Measurements from ENCODE around the gene MOV10L1.

DNA sequence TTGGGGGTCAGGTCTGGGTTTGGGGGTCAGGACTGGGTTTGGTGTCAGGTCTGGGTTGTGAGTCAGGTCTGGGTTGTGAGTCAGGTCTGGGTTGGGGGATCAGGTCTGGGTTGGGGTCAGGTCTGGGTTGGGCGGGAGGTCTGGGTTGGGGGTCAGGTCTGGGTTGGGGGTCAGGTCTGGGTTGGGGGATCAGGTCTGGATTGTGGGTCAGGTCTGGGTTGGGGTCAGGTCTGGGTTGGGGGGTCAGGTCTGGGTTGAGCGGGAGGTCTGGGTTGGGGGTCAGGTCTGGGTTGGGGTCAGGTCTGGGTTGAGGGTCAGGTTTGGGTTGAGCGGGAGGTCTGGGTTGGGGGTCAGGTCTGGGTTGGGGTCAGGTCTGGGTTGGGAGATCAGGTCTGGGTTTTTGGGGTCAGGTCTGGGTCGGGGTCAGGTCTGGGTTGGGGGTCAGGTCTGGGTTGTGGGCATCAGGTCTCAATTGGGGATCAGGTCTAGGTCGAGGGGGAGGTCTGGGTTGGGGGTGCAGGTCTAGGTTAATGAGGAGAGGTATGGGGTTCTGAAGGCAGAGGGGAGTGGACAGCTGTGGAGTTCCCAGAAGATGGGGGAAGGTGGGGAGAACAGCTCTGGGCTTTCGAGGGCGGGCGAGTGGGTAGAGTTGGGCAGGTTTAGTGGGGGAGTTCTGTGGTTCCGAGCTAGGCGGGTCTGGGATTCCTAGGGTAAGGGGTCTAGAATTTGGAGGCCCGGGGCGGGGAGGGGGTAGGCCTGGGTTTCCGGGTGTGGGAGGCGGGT is 32.3 kb upstream of the MOV10L1 start:
- TF ChIP-seq CTCF (conservative IDR thresholded peaks at IDR 0.05; ENCODE audit: low read length): no peak
- no peak for TF ChIP-seq EZH2phosphoT487 (IDR thresholded peaks at IDR 0.05; ENCODE audit: borderline replicate concordance, low read depth, low read length)
